NCI-H1436 (cell line): ENCODE results near the gene FABP7.

ENCODE experiments used
- DNase-seq: peaks from one replicate; lab custom pipeline; 2025; lab: John Stamatoyannopoulos, UW

Gene FABP7

GRCh38 chr6:122760330-122760729, 19.2 kb upstream of the FABP7 start:
- DNase-seq = no peak

- DNase-seq = no peak
Measured at GRCh38 chr6:122766256-122766655, 13.3 kb upstream of the FABP7 start.

- DNase-seq = no peak
Measured at GRCh38 chr6:122770835-122771601, 8.5 kb upstream of the FABP7 start.

GRCh38 chr6:122772724-122773415, 6.6 kb upstream of the FABP7 start:
- no peak for DNase-seq

GRCh38 chr6:122775975-122776374, 3.5 kb upstream of the FABP7 start:
- DNase-seq = no peak

- DNase-seq = no peak
Measured at GRCh38 chr6:122778302-122778701, 1.2 kb upstream of the FABP7 start.

GRCh38 chr6:122778985-122779661, 393 bp upstream of the FABP7 start:
- no peak for DNase-seq

GRCh38 chr6:122780114-122780513, 598 bp downstream of the FABP7 start:
- no peak for DNase-seq

- no peak for DNase-seq
Measured at GRCh38 chr6:122781716-122782115, 2.2 kb downstream of the FABP7 start.

- DNase-seq = no peak
Measured at GRCh38 chr6:122783401-122783800, 3.9 kb downstream of the FABP7 start.

GRCh38 chr6:122785891-122786290, 6.4 kb downstream of the FABP7 start:
- no peak for DNase-seq

- no peak for DNase-seq
Measured at GRCh38 chr6:122787721-122788120, 8.2 kb downstream of the FABP7 start.

- DNase-seq = no peak
Measured at GRCh38 chr6:122788208-122788607, 8.7 kb downstream of the FABP7 start.

- no peak for DNase-seq
Measured at GRCh38 chr6:122788663-122789181, 9.2 kb downstream of the FABP7 start.

GRCh38 chr6:122789182-122790027, 9.9 kb downstream of the FABP7 start, which contains the start of gene SMPDL3A:
Gene SMPDL3A (plus strand): TSS chr6:122789258. CDS start chr6:122789347, 89 bp downstream.
- DNase-seq = peak; percentile 31

- DNase-seq = no peak
Measured at GRCh38 chr6:122790028-122790422, 10.5 kb downstream of the FABP7 start.

GRCh38 chr6:122790423-122791309, 11.2 kb downstream of the FABP7 start:
- no peak for DNase-seq

GRCh38 chr6:122791310-122791679, 11.8 kb downstream of the FABP7 start:
- DNase-seq = no peak

- no peak for DNase-seq
Measured at GRCh38 chr6:122792766-122793165, 13.2 kb downstream of the FABP7 start.

- DNase-seq = no peak
Measured at GRCh38 chr6:122797537-122797936, 18.0 kb downstream of the FABP7 start.
